Stomach (tissue), 9 donors: ENCODE data around the gene C22orf42. TPM values are rescaled to one million over a fixed set of nuclear protein-coding genes. Genes with fewer than 3 reads are reported as not detected.

Experiments used
- DNase-seq, 2 donors: peaks; one replicate each; pipeline versions ENCODE4 v3.0.0 to v3.0.0-alpha.2; 2013 to 2019
- H3K27ac ChIP-seq, 5 donors: fragments of 200-600 bp in 4 of 5; sonication (generic) in 4 of 5; one replicate each; pipeline ENCODE4 v1.5.1; 2013 to 2019; ENCODE audit warnings: mild to moderate bottlenecking in 1 of 5, moderate library complexity in 1 of 5
- H3K27me3 ChIP-seq, 3 donors: fragments of 200-600 bp; sonication (generic); one replicate each; pipeline ENCODE4 v1.5.1; 2017 to 2019; ENCODE audit warnings: mixed run types in 1 of 3
- H3K36me3 ChIP-seq, 4 donors: fragments of 200-600 bp; sonication (generic); 1 replicate in 3 of 4; 2 replicates in 1 of 4; pipeline ENCODE4 v1.5.1; 2016 to 2019
- H3K4me1 ChIP-seq, 4 donors: fragments of 200-600 bp; sonication (generic); one replicate each; pipeline ENCODE4 v1.5.1; 2016 to 2019
- H3K4me3 ChIP-seq, 4 donors: fragments of 200-600 bp; sonication (generic) in 3 of 4; one replicate each; pipeline ENCODE4 v1.5.1; 2016 to 2019; ENCODE audit warnings: mild to moderate bottlenecking in 1 of 4
- H3K9me3 ChIP-seq, 4 donors: fragments of 200-600 bp; sonication (generic); one replicate each; pipeline ENCODE4 v1.5.1; 2016 to 2019
- EP300 ChIP-seq: sonication (generic); formaldehyde crosslinking; IDR thresholded peaks from one replicate; pipeline ENCODE4 v1.6.1; 2017; ENCODE audit warnings: antibody characterized with exemption
- POLR2A ChIP-seq, 4 donors: fragments of 450-650 bp; IDR thresholded peaks; one replicate each; pipeline ENCODE4 v1.6.1; 2016; ENCODE audit warnings: antibody characterized with exemption in 4 of 4, control low read depth in 2 of 4, mild to moderate bottlenecking in 1 of 4, moderate library complexity in 1 of 4
- POLR2AphosphoS5 ChIP-seq, 3 donors: sonication (generic); formaldehyde crosslinking; IDR thresholded peaks; one replicate each; pipeline ENCODE4 v1.6.1; 2016; ENCODE audit warnings: antibody characterized with exemption in 3 of 3
- WGBS, 5 donors: extraction: QIAGEN DNeasy Blood & Tissue Kit in 3 of 5; methylation state at CpG; one replicate each; pipeline versions ENCODE4 v1.1.5 to v1.1.7; 2013 to 2018; 5-methylcytosine and 5-hydroxymethylcytosine counted together
- intact Hi-C: fragments of 100-400 bp; cut with DNase I; formaldehyde crosslinking; loops from one replicate; pipeline ENCODE4 v1.15.1; 2023; ENCODE audit warnings: low total_unique reads
- polyA plus RNA-seq, 3 donors: library from polyadenylated mRNA; stranded (reverse); fragments of 200-250 nt; gene quantifications; one replicate each; pipeline ENCODE4 v1.2.3, GENCODE V29; 2013
- total RNA-seq, 5 donors: library from RNA; depleted of rRNA; stranded (reverse); fragments of >200 nt; gene quantifications; one replicate each; pipeline versions ENCODE4 v1.1.0 to v1.2.3, GENCODE V29; 2014 to 2016
- TF ChIP-seq, protein P1 (sequence below), 7 experiments: fragments of 450-650 bp in 4 of 7; fragments of 200-600 bp in 3 of 7; sonication (generic) in 3 of 7; IDR thresholded peaks; one replicate each; pipeline ENCODE4 v1.5.1; 2016 to 2019; ENCODE audit warnings: antibody characterized with exemption in 7 of 7, control low read depth in 2 of 7, mild to moderate bottlenecking in 1 of 7
- donor health status: healthy with polysubstance abuse.
- donor health status: Bipolar disorder and iron deficiency.
- donor health status: healthy.

C22orf42 gene
- total and polyA plus RNA-seq, 8 donors: 0.13 TPM; not detected in 7

DNA sequence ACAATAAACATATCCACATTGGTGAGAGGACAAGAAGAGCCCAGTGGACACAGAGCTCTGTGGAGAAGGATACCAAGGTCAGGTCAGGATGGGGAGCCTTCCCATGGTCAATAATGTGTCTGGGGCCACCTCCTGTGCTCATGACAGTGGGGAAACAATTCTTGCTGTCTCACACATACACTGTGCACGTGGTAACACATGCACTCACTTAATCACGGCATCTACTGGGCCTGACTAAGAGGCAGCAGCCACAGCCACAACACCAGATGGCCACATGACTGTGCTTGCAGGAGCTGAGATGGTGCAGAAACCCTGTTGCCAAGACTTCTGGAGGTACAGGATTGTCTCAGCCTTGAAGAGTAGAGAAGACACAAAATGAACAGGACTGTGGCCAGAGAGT lies 28.6 kb downstream of the C22orf42 start:
- H3K27ac ChIP-seq: no peak overlapping the region
- H3K4me3 ChIP-seq: no peak overlapping the region
- peaks cover 0 to 40% (median 0%) of the 10 kb centered on the region in 3 donors for H3K27me3 ChIP-seq
- H3K4me1 ChIP-seq: no peaks in the 10 kb centered on the region
- H3K36me3 ChIP-seq: no peaks in the 10 kb centered on the region
- no peaks in the 10 kb centered on the region for H3K9me3 ChIP-seq
- WGBS, 5 donors: 63 to 79% (median 73%) methylated on average over 2 of the region's 2 CpGs
- no peak for TF ChIP-seq POLR2AphosphoS5 (IDR thresholded peaks at IDR 0.05)
- TF ChIP-seq, protein P1, sequence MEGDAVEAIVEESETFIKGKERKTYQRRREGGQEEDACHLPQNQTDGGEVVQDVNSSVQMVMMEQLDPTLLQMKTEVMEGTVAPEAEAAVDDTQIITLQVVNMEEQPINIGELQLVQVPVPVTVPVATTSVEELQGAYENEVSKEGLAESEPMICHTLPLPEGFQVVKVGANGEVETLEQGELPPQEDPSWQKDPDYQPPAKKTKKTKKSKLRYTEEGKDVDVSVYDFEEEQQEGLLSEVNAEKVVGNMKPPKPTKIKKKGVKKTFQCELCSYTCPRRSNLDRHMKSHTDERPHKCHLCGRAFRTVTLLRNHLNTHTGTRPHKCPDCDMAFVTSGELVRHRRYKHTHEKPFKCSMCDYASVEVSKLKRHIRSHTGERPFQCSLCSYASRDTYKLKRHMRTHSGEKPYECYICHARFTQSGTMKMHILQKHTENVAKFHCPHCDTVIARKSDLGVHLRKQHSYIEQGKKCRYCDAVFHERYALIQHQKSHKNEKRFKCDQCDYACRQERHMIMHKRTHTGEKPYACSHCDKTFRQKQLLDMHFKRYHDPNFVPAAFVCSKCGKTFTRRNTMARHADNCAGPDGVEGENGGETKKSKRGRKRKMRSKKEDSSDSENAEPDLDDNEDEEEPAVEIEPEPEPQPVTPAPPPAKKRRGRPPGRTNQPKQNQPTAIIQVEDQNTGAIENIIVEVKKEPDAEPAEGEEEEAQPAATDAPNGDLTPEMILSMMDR (IDR thresholded peaks at IDR 0.05): no peak
- TF ChIP-seq EP300: no peak
- no peak for TF ChIP-seq POLR2A (IDR thresholded peaks at IDR 0.05)
- intact Hi-C loops: no loop called here
- DNase-seq: no peak

DNA sequence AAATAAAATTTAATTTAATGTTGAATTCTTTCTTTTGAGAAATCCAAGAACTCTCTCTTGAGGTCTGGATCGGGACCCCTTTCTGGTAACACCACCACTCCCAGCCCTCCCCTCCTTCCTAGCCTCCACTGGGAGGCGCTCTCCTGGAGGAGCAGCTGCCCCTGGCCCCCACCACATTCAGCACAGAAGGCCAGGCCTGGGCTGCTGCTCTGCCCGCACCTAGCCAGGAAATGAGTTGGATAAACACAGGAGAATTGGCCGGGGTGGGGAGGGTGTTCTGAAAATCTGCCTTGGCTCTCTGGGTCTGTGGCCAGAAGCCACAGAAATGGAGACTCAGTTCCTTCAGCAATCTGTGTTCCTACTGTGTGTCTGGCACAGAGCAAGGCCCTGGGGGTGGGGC lies 31.2 kb downstream of the C22orf42 start:
- Histone ChIP-seq H3K9me3 (no peaks in the 10 kb centered on the region), H3K27ac (no peak overlapping the region), H3K27me3 (peaks cover 0 to 16% (median 0%) of the 10 kb centered on the region in 3 donors), H3K36me3 (no peaks in the 10 kb centered on the region), H3K4me1 (no peaks in the 10 kb centered on the region), H3K4me3 (no peak overlapping the region)
- TF ChIP-seq POLR2A (IDR thresholded peaks at IDR 0.05): no peak
- TF ChIP-seq POLR2AphosphoS5 (IDR thresholded peaks at IDR 0.05): no peak
- TF ChIP-seq EP300: no peak
- no peak for DNase-seq
- intact Hi-C loops: no loop called here
- WGBS, 5 donors: 62 to 80% (median 70%) methylated on average over 4 of the region's 4 CpGs

DNA sequence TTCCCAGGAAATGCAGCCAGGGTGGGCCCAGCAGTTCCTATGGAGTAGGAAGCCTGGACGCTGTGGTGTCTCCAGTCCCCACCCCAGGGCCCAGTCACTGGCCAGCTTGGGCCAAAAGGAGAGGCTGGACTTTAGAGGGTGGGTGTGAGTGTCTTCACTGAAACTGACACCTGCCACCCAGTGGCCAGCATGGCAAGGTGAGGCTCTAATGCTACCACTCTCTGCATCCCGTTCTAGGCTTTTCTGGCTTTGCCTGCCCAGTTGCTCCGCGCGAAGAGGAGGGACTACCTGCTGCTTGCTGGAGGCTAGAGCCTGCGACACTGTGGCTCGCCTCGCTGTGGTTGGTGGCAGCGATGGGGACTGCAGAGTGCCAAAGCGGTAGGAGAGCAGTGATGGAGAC lies 35.4 kb downstream of the C22orf42 start:
- peaks cover 0 to 7% (median 0%) of the 10 kb centered on the region in 3 donors for H3K27me3 ChIP-seq
- no peaks in the 10 kb centered on the region for H3K36me3 ChIP-seq
- intact Hi-C loops: no loop called here
- TF ChIP-seq, protein P1 (IDR thresholded peaks at IDR 0.05): no peak
- TF ChIP-seq EP300 (no peak), POLR2A (IDR thresholded peaks at IDR 0.05) (no peak), POLR2AphosphoS5 (IDR thresholded peaks at IDR 0.05) (no peak)
- no peaks in the 10 kb centered on the region for H3K4me1 ChIP-seq
- H3K9me3 ChIP-seq: no peaks in the 10 kb centered on the region
- no peak overlapping the region for H3K4me3 ChIP-seq
- no peak overlapping the region for H3K27ac ChIP-seq
- 62 to 73% (median 63%) methylated on average over 10 of the region's 10 CpGs for WGBS, 5 donors
- no peak for DNase-seq

DNA sequence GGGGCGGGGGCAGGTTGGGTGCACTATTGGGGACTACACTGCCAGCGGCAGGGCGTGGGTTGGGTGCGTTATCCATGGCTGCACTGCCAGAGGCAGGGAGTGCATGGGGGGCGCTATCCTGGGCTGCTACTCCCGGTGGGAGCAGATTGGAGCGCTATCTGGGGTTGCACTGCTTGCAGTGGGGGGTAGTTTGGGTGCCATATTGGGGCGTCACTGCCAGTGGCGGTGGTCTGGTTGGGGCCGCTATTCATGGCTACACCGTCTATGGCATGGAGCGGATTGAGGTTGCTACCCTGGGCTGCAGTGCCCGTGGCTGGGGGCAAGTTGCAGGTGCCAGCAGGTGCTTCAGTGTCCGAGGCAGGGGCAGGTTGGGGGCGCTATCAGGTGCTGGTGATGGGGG lies 36.2 kb downstream of the C22orf42 start:
- Histone ChIP-seq H3K27ac (no peak overlapping the region), H3K27me3 (peaks cover 0 to 7% (median 0%) of the 10 kb centered on the region in 3 donors), H3K9me3 (no peaks in the 10 kb centered on the region), H3K4me1 (no peaks in the 10 kb centered on the region), H3K36me3 (no peaks in the 10 kb centered on the region), H3K4me3 (no peak overlapping the region)
- WGBS, 5 donors: 88 to 94% (median 91%) methylated on average over 5 to 15 of the region's 15 CpGs
- intact Hi-C loops: no loop called here
- DNase-seq: no peak
- TF ChIP-seq POLR2A (IDR thresholded peaks at IDR 0.05) (no peak), EP300 (no peak), POLR2AphosphoS5 (IDR thresholded peaks at IDR 0.05) (no peak)
- TF ChIP-seq, protein P1 (IDR thresholded peaks at IDR 0.05): no peak

DNA sequence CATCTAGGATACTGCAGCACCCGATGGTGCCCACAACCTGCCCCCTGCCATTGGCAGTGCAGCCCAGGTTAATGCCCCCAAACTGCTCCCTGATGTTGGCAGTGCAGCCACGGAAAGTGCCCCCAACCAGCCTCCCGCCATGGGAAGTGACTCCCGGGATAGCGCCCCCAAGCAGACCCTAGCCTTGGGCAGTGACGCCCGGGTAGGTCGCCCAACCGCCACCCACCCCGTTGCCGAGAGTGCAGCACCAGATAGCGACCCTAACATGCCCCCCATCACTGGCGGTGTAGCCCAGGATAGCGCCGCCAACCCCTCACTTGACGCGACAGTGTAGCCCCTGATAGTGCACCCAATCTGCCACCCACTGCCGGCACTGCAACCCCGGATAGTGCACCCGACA lies 38.5 kb downstream of the C22orf42 start:
- Histone ChIP-seq H3K27me3 (peaks cover 0 to 16% (median 0%) of the 10 kb centered on the region in 3 donors), H3K27ac (no peak overlapping the region), H3K4me3 (no peak overlapping the region), H3K4me1 (no peaks in the 10 kb centered on the region), H3K36me3 (no peaks in the 10 kb centered on the region), H3K9me3 (no peaks in the 10 kb centered on the region)
- TF ChIP-seq EP300 (no peak), POLR2A (IDR thresholded peaks at IDR 0.05) (no peak), POLR2AphosphoS5 (IDR thresholded peaks at IDR 0.05) (no peak)
- TF ChIP-seq, protein P1 (IDR thresholded peaks at IDR 0.05): no peak
- 93 to 95% (median 95%) methylated on average over 11 to 20 of the region's 20 CpGs for WGBS, 5 donors
- intact Hi-C loops: no loop called here
- no peak for DNase-seq
